Loucy (cell line): ENCODE results near the gene NAIF1.

Experiments used
- H2AFZ ChIP-seq: fragments of 200-600 bp; sonication (generic); 2 replicates; pipeline ENCODE4 v1.6.0; 2016; ENCODE audit warnings: antibody characterized with exemption, mild to moderate bottlenecking, low read length, moderate library complexity
- H3F3A ChIP-seq: fragments of 200-600 bp; 2 replicates; pipeline ENCODE4 v1.6.0; 2016; ENCODE audit warnings: antibody characterized with exemption, low read depth, mild to moderate bottlenecking
- H3K27me3 ChIP-seq: fragments of 200-600 bp; sonication (generic); 2 replicates; pipeline ENCODE4 v1.6.1; 2014; ENCODE audit warnings: low read length, mild to moderate bottlenecking; ENCODE audit not compliant: insufficient read depth, poor library complexity, severe bottlenecking
- H3K36me3 ChIP-seq: fragments of 200-600 bp; sonication (generic); 2 replicates; pipeline ENCODE4 v1.6.1; 2016; ENCODE audit warnings: low read length; ENCODE audit not compliant: insufficient read depth
- H3K4me1 ChIP-seq: fragments of 200-600 bp; sonication (generic); 2 replicates; pipeline ENCODE4 v1.5.1; 2014; ENCODE audit warnings: low read length, mild to moderate bottlenecking; ENCODE audit not compliant: insufficient read depth, poor library complexity, severe bottlenecking
- H3K4me2 ChIP-seq: fragments of 200-600 bp; sonication (generic); 2 replicates; pipeline ENCODE4 v1.6.0; 2014; ENCODE audit warnings: antibody characterized with exemption, low read length, low read depth, mild to moderate bottlenecking; ENCODE audit not compliant: poor library complexity, severe bottlenecking
- H3K4me3 ChIP-seq: fragments of 200-600 bp; sonication (generic); 2 replicates; pipeline ENCODE4 v1.5.1; 2014; ENCODE audit warnings: low read length, mild to moderate bottlenecking, mixed read lengths; ENCODE audit not compliant: poor library complexity, severe bottlenecking
- H3K79me2 ChIP-seq: fragments of 200-600 bp; sonication (generic); 2 replicates; pipeline ENCODE4 v1.6.1; 2014; ENCODE audit warnings: low read length; ENCODE audit not compliant: insufficient read depth
- H3K9ac ChIP-seq: fragments of 200-600 bp; sonication (generic); 2 replicates; pipeline ENCODE4 v1.6.0; 2014; ENCODE audit warnings: mild to moderate bottlenecking, low read depth, low read length, moderate library complexity; ENCODE audit not compliant: poor library complexity, severe bottlenecking
- H3K9me2 ChIP-seq: fragments of 200-600 bp; sonication (generic); replicated peaks from 2 replicates; pipeline ENCODE4 v1.6.1; 2016; ENCODE audit warnings: low read depth, low read length, mixed read lengths
- H3K9me3 ChIP-seq: fragments of 200-600 bp; sonication (generic); 2 replicates; pipeline ENCODE4 v1.6.1; 2014; ENCODE audit warnings: mild to moderate bottlenecking, antibody characterized with exemption, low read length, low read depth; ENCODE audit not compliant: insufficient read depth
- H4K20me1 ChIP-seq: fragments of 200-600 bp; sonication (generic); 2 replicates; pipeline ENCODE4 v1.6.0; 2014; ENCODE audit warnings: antibody characterized with exemption, low read length, mild to moderate bottlenecking; ENCODE audit not compliant: insufficient read depth, poor library complexity, severe bottlenecking
- EZH2phosphoT487 ChIP-seq: fragments of 200-600 bp; IDR thresholded peaks from 2 replicates; pipeline ENCODE4 v1.6.1; 2018; ENCODE audit warnings: antibody characterized with exemption, mild to moderate bottlenecking, moderate library complexity, borderline replicate concordance
- TF ChIP-seq, protein P1 (sequence below): fragments of 200-600 bp; sonication (generic); conservative IDR thresholded peaks from 2 replicates; pipeline ENCODE4 v1.5.1; 2014; ENCODE audit warnings: mild to moderate bottlenecking, antibody characterized with exemption, low read length

The NAIF1 gene

DNA sequence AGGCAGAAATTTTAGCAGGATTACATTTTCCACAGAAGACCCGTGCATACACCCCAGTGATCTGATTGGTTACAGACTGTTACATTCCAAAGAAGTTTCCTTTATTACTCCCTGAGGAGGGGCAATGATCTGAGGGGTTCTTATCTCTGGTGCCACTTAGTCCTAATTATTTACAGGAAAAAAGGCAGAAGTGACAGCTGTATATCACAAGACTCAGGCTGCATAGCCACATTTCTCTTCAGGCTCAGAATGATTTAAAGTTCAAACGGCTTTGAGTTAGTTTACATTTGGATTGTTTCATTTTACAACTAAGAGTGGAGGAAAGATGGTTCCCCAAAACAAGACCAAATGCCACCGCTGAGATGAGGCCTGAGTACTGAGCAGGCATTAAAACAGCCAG is 17.3 kb downstream of the NAIF1 start:
- H3K9me3 ChIP-seq = no peaks in the 10 kb centered on the region
- H3K4me1 ChIP-seq = no peaks in the 10 kb centered on the region
- no peaks in the 10 kb centered on the region for H3K36me3 ChIP-seq
- no peak overlapping the region for H3K4me2 ChIP-seq
- H2AFZ ChIP-seq = no peak overlapping the region
- no peaks in the 10 kb centered on the region for H3K9me2 ChIP-seq
- TF ChIP-seq EZH2phosphoT487 = no peak
- TF ChIP-seq, protein P1, sequence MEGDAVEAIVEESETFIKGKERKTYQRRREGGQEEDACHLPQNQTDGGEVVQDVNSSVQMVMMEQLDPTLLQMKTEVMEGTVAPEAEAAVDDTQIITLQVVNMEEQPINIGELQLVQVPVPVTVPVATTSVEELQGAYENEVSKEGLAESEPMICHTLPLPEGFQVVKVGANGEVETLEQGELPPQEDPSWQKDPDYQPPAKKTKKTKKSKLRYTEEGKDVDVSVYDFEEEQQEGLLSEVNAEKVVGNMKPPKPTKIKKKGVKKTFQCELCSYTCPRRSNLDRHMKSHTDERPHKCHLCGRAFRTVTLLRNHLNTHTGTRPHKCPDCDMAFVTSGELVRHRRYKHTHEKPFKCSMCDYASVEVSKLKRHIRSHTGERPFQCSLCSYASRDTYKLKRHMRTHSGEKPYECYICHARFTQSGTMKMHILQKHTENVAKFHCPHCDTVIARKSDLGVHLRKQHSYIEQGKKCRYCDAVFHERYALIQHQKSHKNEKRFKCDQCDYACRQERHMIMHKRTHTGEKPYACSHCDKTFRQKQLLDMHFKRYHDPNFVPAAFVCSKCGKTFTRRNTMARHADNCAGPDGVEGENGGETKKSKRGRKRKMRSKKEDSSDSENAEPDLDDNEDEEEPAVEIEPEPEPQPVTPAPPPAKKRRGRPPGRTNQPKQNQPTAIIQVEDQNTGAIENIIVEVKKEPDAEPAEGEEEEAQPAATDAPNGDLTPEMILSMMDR = no peak
- H3K4me3 ChIP-seq = no peak overlapping the region
- no peaks in the 10 kb centered on the region for H3K79me2 ChIP-seq
- no peak overlapping the region for H3K9ac ChIP-seq
- no peaks in the 10 kb centered on the region for H3K27me3 ChIP-seq
- H3F3A ChIP-seq = no peaks in the 10 kb centered on the region
- H4K20me1 ChIP-seq = no peaks in the 10 kb centered on the region

DNA sequence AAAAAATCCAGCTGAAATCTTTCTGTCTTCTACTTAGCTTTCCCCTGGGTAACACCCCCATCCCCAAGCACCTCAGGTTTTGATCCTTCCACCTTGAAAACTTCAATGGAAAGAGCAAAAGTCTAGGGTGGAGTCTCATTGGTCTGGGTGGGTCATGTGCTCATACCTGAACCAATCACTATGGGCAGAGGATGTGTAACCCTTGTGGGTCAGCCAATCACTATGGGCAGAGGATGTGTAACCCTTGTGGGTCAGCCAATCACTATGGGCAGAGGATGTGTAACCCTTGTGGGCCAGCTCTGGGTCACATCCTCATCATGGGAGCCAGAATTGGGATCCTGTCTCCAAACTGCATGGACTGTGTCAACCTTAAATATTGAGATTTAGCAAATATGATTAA is 18.5 kb downstream of the NAIF1 start:
- Histone ChIP-seq H3F3A (no peaks in the 10 kb centered on the region), H4K20me1 (no peaks in the 10 kb centered on the region), H3K4me1 (no peaks in the 10 kb centered on the region), H3K27me3 (no peaks in the 10 kb centered on the region), H2AFZ (0 out of 2 replicates have a peak overlapping the region, but pooled peaks have one; percentile 57), H3K4me2 (no peak overlapping the region), H3K4me3 (no peak overlapping the region), H3K9ac (no peak overlapping the region), H3K79me2 (no peaks in the 10 kb centered on the region), H3K9me2 (no peaks in the 10 kb centered on the region), H3K36me3 (no peaks in the 10 kb centered on the region), H3K9me3 (no peaks in the 10 kb centered on the region)
- TF ChIP-seq, protein P1 = no peak
- TF ChIP-seq EZH2phosphoT487 = no peak

DNA sequence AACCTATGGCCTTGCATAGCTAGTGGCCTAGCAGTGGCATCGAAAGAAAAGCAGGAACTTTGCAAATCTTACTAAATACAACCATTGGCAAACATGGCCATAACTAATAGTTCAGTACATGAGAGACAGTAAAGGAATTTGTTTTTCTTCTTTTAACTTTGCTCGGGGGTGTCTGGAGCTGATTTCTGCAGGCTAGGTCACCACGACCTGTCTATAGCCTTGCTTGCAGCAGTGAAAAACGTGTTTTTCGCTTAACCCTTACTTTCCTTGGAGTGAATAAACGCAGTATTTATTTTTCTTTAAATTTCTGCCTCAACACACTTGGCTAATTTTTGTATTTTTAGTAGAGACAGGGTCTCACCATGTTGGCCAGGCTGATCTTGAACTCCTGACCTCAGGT is 19.9 kb downstream of the NAIF1 start:
- H3K79me2 ChIP-seq = no peaks in the 10 kb centered on the region
- H3K9me3 ChIP-seq = no peaks in the 10 kb centered on the region
- no peaks in the 10 kb centered on the region for H4K20me1 ChIP-seq
- no peaks in the 10 kb centered on the region for H3K27me3 ChIP-seq
- no peaks in the 10 kb centered on the region for H3K9me2 ChIP-seq
- no peak overlapping the region for H3K4me2 ChIP-seq
- no peaks in the 10 kb centered on the region for H3F3A ChIP-seq
- H3K36me3 ChIP-seq = no peaks in the 10 kb centered on the region
- no peak overlapping the region for H3K4me3 ChIP-seq
- no peaks in the 10 kb centered on the region for H3K4me1 ChIP-seq
- TF ChIP-seq, protein P1 = no peak
- no peak for TF ChIP-seq EZH2phosphoT487
- H2AFZ ChIP-seq = no peak overlapping the region
- H3K9ac ChIP-seq = no peak overlapping the region
